GM19239 (cell line): Measurements from ENCODE around the gene CCT6B.
"Not testable (repeated sequence)": the region's sequence is repeated elsewhere in the genome, so short reads cannot be mapped to it uniquely, and the experiment has no call there.

ENCODE experiments used
- DNase-seq: peaks from one replicate; pipeline ENCODE4 v3.0.0; 2011; ENCODE audit warnings: low spot score; ENCODE audit not compliant: insufficient read length
- FAIRE-seq: peaks from 2 replicates; lab custom pipeline; 2011; peaks lifted over from hg19 to GRCh38; lab: Jason Lieb, UNC

The CCT6B gene

GRCh38 chr17:34980681-34981537 lies 19.6 kb upstream of the CCT6B start:
- FAIRE-seq (peak; percentile 97), DNase-seq (peak; percentile 78)

- peak; percentile 98 for FAIRE-seq
Observed at GRCh38 chr17:34980353-34980680, 19.1 kb upstream of the CCT6B start, which contains the start of gene LIG3. TSS of gene LIG3 (plus strand) at chr17:34980512. CDS start at chr17:34983006, 2,494 bp downstream.

GRCh38 chr17:34979650-34980352 lies 18.5 kb upstream of the CCT6B start:
- DNase-seq (no peak), FAIRE-seq (no peak)

More at GRCh38 chr17:34980353-34980680, 19.1 kb upstream of the CCT6B start, which contains the start of gene LIG3:
- DNase-seq, result peak; percentile 95

- FAIRE-seq (peak; percentile 31), DNase-seq (no peak)
Observed at GRCh38 chr17:34979153-34979552, 17.9 kb upstream of the CCT6B start.

GRCh38 chr17:34974794-34975785 lies 13.8 kb upstream of the CCT6B start:
- DNase-seq (no peak), FAIRE-seq (no peak)

- DNase-seq, result no peak
- FAIRE-seq, result no peak
Observed at GRCh38 chr17:34974179-34974578, 12.9 kb upstream of the CCT6B start.

GRCh38 chr17:34958438-34958837 lies 2.8 kb downstream of the CCT6B start:
- DNase-seq (no peak), FAIRE-seq (no peak)

GRCh38 chr17:34950780-34951179 lies 10.5 kb downstream of the CCT6B start:
- not testable (repeated sequence) for DNase-seq, FAIRE-seq

GRCh38 chr17:34930283-34930682 lies 31.0 kb downstream of the CCT6B start:
- no peak for FAIRE-seq

GRCh38 chr17:34926661-34927060 lies 34.6 kb downstream of the CCT6B start:
- FAIRE-seq (no peak), DNase-seq (no peak)

More at GRCh38 chr17:34930283-34930682, 31.0 kb downstream of the CCT6B start:
- no peak for DNase-seq

GRCh38 chr17:34920676-34921075 lies 40.6 kb downstream of the CCT6B start:
- DNase-seq (no peak), FAIRE-seq (no peak)

GRCh38 chr17:34917381-34917780 lies 43.9 kb downstream of the CCT6B start:
- no peak for FAIRE-seq
- no peak for DNase-seq

GRCh38 chr17:34916120-34916519 lies 45.1 kb downstream of the CCT6B start:
- no peak for DNase-seq
- FAIRE-seq, result no peak

- FAIRE-seq, result no peak
- no peak for DNase-seq
Observed at GRCh38 chr17:34913001-34913400, 48.3 kb downstream of the CCT6B start.

GRCh38 chr17:34909040-34909439 lies 52.2 kb downstream of the CCT6B start:
- no peak for FAIRE-seq

GRCh38 chr17:34902831-34903547 lies 58.3 kb downstream of the CCT6B start:
- no peak for DNase-seq
- FAIRE-seq, result no peak

More at GRCh38 chr17:34909040-34909439, 52.2 kb downstream of the CCT6B start:
- DNase-seq, result no peak

- DNase-seq (no peak), FAIRE-seq (no peak)
Observed at GRCh38 chr17:34899643-34900291, 61.5 kb downstream of the CCT6B start.

GRCh38 chr17:34895383-34895782 lies 65.9 kb downstream of the CCT6B start:
- FAIRE-seq (no peak), DNase-seq (no peak)

GRCh38 chr17:34894964-34895363 lies 66.3 kb downstream of the CCT6B start:
- FAIRE-seq, result no peak
- DNase-seq, result no peak
